SU-DHL-6 (cell line): ENCODE data around the gene ADAMTS16.

ENCODE experiments used
- H2AFZ ChIP-seq: fragments of 200-600 bp; sonication (generic); 2 replicates; pipeline ENCODE4 v1.6.1; 2014; ENCODE audit warnings: low read depth, mild to moderate bottlenecking, moderate library complexity, mixed read lengths, antibody characterized with exemption, low read length; ENCODE audit not compliant: severe bottlenecking
- H3F3A ChIP-seq: fragments of 200-600 bp; shearing (Covaris generic); 2 replicates; pipeline ENCODE4 v1.6.0; 2016; ENCODE audit warnings: antibody characterized with exemption, mild to moderate bottlenecking; ENCODE audit not compliant: insufficient read depth
- H3K27ac ChIP-seq: fragments of 200-600 bp; sonication (generic); 2 replicates; pipeline ENCODE4 v1.5.1; 2016; ENCODE audit warnings: low read depth, mild to moderate bottlenecking, low read length, moderate library complexity, mixed read lengths
- H3K27me3 ChIP-seq: fragments of 200-600 bp; sonication (generic), shearing (Covaris generic); 2 replicates; pipeline ENCODE4 v1.6.0; 2014; ENCODE audit warnings: mild to moderate bottlenecking, low read length
- H3K36me3 ChIP-seq: fragments of 200-600 bp; sonication (generic); 2 replicates; pipeline ENCODE4 v1.6.1; 2014; ENCODE audit warnings: mild to moderate bottlenecking, low read length, mixed read lengths
- H3K4me2 ChIP-seq: fragments of 300-600, 200-600 bp; shearing (Covaris generic), sonication (generic); 2 replicates; pipeline ENCODE4 v1.6.0; 2014; ENCODE audit warnings: low read length, low read depth, mild to moderate bottlenecking; ENCODE audit not compliant: poor library complexity, severe bottlenecking
- H3K4me3 ChIP-seq: fragments of 200-600 bp; sonication (generic); 2 replicates; pipeline ENCODE4 v1.5.1; 2014; ENCODE audit warnings: antibody characterized with exemption, low read length, mild to moderate bottlenecking, mixed read lengths; ENCODE audit not compliant: insufficient read depth, poor library complexity, severe bottlenecking
- H3K79me2 ChIP-seq: fragments of 200-600 bp; sonication (generic); 2 replicates; pipeline ENCODE4 v1.6.1; 2014; ENCODE audit warnings: mild to moderate bottlenecking, low read length, moderate library complexity; ENCODE audit not compliant: insufficient read depth
- H3K9ac ChIP-seq: fragments of 200-600 bp; sonication (generic); 2 replicates; pipeline ENCODE4 v1.7.0; 2014; ENCODE audit warnings: mild to moderate bottlenecking, low read length
- H3K9me2 ChIP-seq: fragments of 200-600 bp; sonication (generic); replicated peaks from 2 replicates; pipeline ENCODE4 v1.6.1; 2014; ENCODE audit warnings: low read length; ENCODE audit not compliant: insufficient read depth
- H3K9me3 ChIP-seq: fragments of 200-600 bp; sonication (generic); 2 replicates; pipeline ENCODE4 v1.6.1; 2014; ENCODE audit warnings: low read length, mixed read lengths; ENCODE audit not compliant: insufficient read depth
- H4K20me1 ChIP-seq: fragments of 200-600 bp; sonication (generic); 2 replicates; pipeline ENCODE4 v1.6.1; 2014; ENCODE audit warnings: low read depth, mild to moderate bottlenecking, antibody characterized with exemption, low read length, moderate library complexity, mixed read lengths
- CTCF ChIP-seq: fragments of 200-600 bp; sonication (generic); IDR thresholded peaks from one replicate; pipeline ENCODE4 v1.5.1; 2017; ENCODE audit warnings: antibody characterized with exemption, mild to moderate bottlenecking, low read length, moderate library complexity; ENCODE audit not compliant: insufficient read depth, poor library complexity, severe bottlenecking
- EZH2phosphoT487 ChIP-seq: fragments of 200-600 bp; sonication (generic), shearing (Covaris generic); conservative IDR thresholded peaks from 2 replicates; pipeline ENCODE4 v1.6.1; 2018; ENCODE audit warnings: mild to moderate bottlenecking, antibody characterized with exemption, low read length, moderate library complexity, mixed read lengths

ADAMTS16 gene

GRCh38 chr5:5343568-5343967 lies 203.4 kb downstream of the ADAMTS16 start:
- H3K4me2 ChIP-seq = no peak overlapping the region
- H3F3A ChIP-seq = no peaks in the 10 kb centered on the region
- no peak overlapping the region for H3K27ac ChIP-seq
- no peaks in the 10 kb centered on the region for H3K9me3 ChIP-seq
- TF ChIP-seq CTCF = no peak
- TF ChIP-seq EZH2phosphoT487 = no peak
- no peak overlapping the region for H3K4me3 ChIP-seq
- H3K27me3 ChIP-seq = no peaks in the 10 kb centered on the region
- no peak overlapping the region for H3K9ac ChIP-seq
- H4K20me1 ChIP-seq = no peaks in the 10 kb centered on the region
- H3K79me2 ChIP-seq = no peaks in the 10 kb centered on the region
- H3K9me2 ChIP-seq = no peaks in the 10 kb centered on the region
- H3K36me3 ChIP-seq = no peaks in the 10 kb centered on the region
- H2AFZ ChIP-seq = no peak overlapping the region

DNA sequence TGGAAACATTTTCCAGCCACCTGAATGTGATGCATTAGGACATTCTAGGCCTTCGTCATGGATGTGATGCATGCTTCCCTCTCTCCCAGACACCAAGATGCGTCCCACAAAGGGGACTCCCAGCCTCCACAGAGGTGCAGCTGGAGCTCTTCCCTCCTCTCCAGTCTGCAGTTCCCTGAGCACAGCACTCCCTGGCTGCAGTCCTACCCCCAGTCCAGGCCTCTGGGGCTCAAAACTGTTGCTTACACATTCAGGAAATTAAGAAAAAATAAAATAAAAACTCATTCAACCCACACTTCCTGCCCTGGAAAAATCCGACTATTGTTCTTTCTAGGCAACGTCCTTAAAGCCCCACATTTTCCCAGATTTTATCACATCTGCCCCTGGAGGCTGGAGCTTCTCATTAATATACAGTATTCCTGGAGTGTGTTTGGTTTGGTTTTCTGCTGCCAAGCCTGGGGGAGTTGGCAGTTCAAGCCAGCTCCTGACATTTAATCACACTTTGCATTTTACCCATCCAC lies 204.0 kb downstream of the ADAMTS16 start:
- no peaks in the 10 kb centered on the region for H3K27me3 ChIP-seq
- no peak overlapping the region for H3K4me2 ChIP-seq
- TF ChIP-seq CTCF (no peak), EZH2phosphoT487 (no peak)
- H2AFZ ChIP-seq = no peak overlapping the region
- no peaks in the 10 kb centered on the region for H3K9me3 ChIP-seq
- no peaks in the 10 kb centered on the region for H3F3A ChIP-seq
- H4K20me1 ChIP-seq = no peaks in the 10 kb centered on the region
- no peaks in the 10 kb centered on the region for H3K36me3 ChIP-seq
- H3K79me2 ChIP-seq = no peaks in the 10 kb centered on the region
- no peak overlapping the region for H3K4me3 ChIP-seq
- H3K27ac ChIP-seq = no peak overlapping the region
- no peaks in the 10 kb centered on the region for H3K9me2 ChIP-seq
- no peak overlapping the region for H3K9ac ChIP-seq

DNA sequence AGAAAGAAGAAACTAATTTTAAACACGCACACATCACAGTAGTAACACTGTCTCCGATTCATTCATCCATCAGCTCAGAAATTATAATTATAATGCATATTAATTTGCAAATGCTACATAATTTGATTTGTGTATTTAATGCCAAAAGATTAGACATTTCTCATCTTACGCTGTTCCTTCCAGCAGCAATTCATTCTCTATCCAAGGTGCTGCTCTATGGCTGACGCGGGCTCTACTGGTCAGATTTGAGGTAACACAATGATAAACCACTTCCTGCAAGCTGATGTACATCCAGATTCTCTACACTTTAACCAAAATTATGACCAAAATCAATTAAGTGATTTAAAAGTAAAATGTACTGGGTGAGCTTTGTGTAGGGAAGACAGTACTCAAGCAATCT lies 204.5 kb downstream of the ADAMTS16 start:
- Histone ChIP-seq H3K79me2 (no peaks in the 10 kb centered on the region), H3K27me3 (no peaks in the 10 kb centered on the region), H3K27ac (no peak overlapping the region)

More for the DNA sequence above, 204.5 kb downstream of the ADAMTS16 start:
- H4K20me1 ChIP-seq = no peaks in the 10 kb centered on the region
- H3F3A ChIP-seq = no peaks in the 10 kb centered on the region
- H2AFZ ChIP-seq = no peak overlapping the region
- no peak overlapping the region for H3K4me3 ChIP-seq
- H3K4me2 ChIP-seq = no peak overlapping the region
- H3K36me3 ChIP-seq = no peaks in the 10 kb centered on the region
- H3K9ac ChIP-seq = no peak overlapping the region
- H3K9me3 ChIP-seq = no peaks in the 10 kb centered on the region
- H3K9me2 ChIP-seq = no peaks in the 10 kb centered on the region
- TF ChIP-seq CTCF (no peak), EZH2phosphoT487 (no peak)
